Endodermal cell (in vitro differentiated cells): ENCODE results near the gene CLP1. TPM values are rescaled to one million over a fixed set of nuclear protein-coding genes. Genes with fewer than 3 reads are reported as not detected.
"Not testable (repeated sequence)": the region's sequence is repeated elsewhere in the genome, so short reads cannot be mapped to it uniquely, and the experiment has no call there.

Experiments
- DNase-seq: peaks from one replicate; pipeline ENCODE4 v3.0.0-alpha.2; 2017
- H3K27ac ChIP-seq: 2 replicates; pipeline ENCODE4 v1.5.1; 2013; ENCODE audit warnings: mild to moderate bottlenecking, low read depth, low read length, moderate library complexity
- H3K27me3 ChIP-seq: 2 replicates; pipeline ENCODE4 v1.6.1; 2013; ENCODE audit warnings: mild to moderate bottlenecking, low read length, moderate library complexity; ENCODE audit not compliant: insufficient read depth, control insufficient read depth, poor library complexity, severe bottlenecking
- H3K36me3 ChIP-seq: 2 replicates; pipeline ENCODE4 v1.7.0; 2013; ENCODE audit warnings: mild to moderate bottlenecking, low read length, moderate library complexity; ENCODE audit not compliant: control insufficient read depth, insufficient read depth
- H3K4me1 ChIP-seq: one replicate; pipeline ENCODE4 v1.7.0; 2013; ENCODE audit warnings: low read length; ENCODE audit not compliant: control insufficient read depth, insufficient read depth
- H3K4me3 ChIP-seq: 2 replicates; pipeline ENCODE4 v1.5.1; 2013; ENCODE audit warnings: mild to moderate bottlenecking, low read length, moderate library complexity
- H3K9ac ChIP-seq: 2 replicates; pipeline ENCODE4 v1.6.1; 2013; ENCODE audit warnings: mild to moderate bottlenecking, low read length, moderate library complexity; ENCODE audit not compliant: poor library complexity, severe bottlenecking; ENCODE audit errors: extremely low read depth
- H3K9me3 ChIP-seq: 2 replicates; pipeline ENCODE4 v1.6.1; 2013; ENCODE audit warnings: mild to moderate bottlenecking, low read length, moderate library complexity; ENCODE audit not compliant: control insufficient read depth
- H3K27ac Mint-ChIP-seq: 2 replicates; pipeline ENCODE4 v1.8.0; 2020; ENCODE audit warnings: mixed read lengths
- H3K27me3 Mint-ChIP-seq: 2 replicates; pipeline ENCODE4 v1.8.0; 2021; ENCODE audit warnings: mild to moderate bottlenecking, mixed read lengths; ENCODE audit not compliant: insufficient read depth
- H3K36me3 Mint-ChIP-seq: 2 replicates; pipeline ENCODE4 v1.8.0; 2020; ENCODE audit warnings: low read depth, mixed read lengths
- H3K4me1 Mint-ChIP-seq: 2 replicates; pipeline ENCODE4 v1.8.0; 2020; ENCODE audit warnings: mixed read lengths
- H3K4me3 Mint-ChIP-seq: 2 replicates; pipeline ENCODE4 v1.8.0; 2020; ENCODE audit warnings: mild to moderate bottlenecking, moderate library complexity, mixed read lengths
- H3K9me3 Mint-ChIP-seq: 2 replicates; pipeline ENCODE4 v1.8.0; 2020; ENCODE audit warnings: mild to moderate bottlenecking, mixed read lengths
- WGBS, 2 experiments: methylation state at CpG; one replicate each; pipeline versions ENCODE4 v1.1.5 to v1.1.7; 2013; ENCODE audit warnings: missing lambda C conversion rate in 2 of 2, mixed read lengths in 1 of 2; ENCODE audit not compliant: insufficient coverage in 1 of 2, insufficient read length in 1 of 2; 5-methylcytosine and 5-hydroxymethylcytosine counted together
- total RNA-seq, 2 donors: library from RNA; stranded (reverse); fragmentation: NEBNext Ultra II Directional in 1 of 2; extraction: Animal tissue kit (Norgen Biotek cat#: 25700) in 1 of 2; gene quantifications; 2 replicates in 1 of 2; 3 replicates in 1 of 2; pipeline ENCODE4 v1.2.1, GENCODE V29; 2021
- TF ChIP-seq, protein P1 (sequence below): fragments of 200-600 bp; sonication (generic); conservative IDR thresholded peaks from 2 replicates; pipeline ENCODE4 v1.5.0; 2021; ENCODE audit warnings: antibody characterized with exemption, mild to moderate bottlenecking

Gene CLP1
- total RNA-seq, 2 donors from 2014 or later = 23.7 to 25.2 TPM

DNA sequence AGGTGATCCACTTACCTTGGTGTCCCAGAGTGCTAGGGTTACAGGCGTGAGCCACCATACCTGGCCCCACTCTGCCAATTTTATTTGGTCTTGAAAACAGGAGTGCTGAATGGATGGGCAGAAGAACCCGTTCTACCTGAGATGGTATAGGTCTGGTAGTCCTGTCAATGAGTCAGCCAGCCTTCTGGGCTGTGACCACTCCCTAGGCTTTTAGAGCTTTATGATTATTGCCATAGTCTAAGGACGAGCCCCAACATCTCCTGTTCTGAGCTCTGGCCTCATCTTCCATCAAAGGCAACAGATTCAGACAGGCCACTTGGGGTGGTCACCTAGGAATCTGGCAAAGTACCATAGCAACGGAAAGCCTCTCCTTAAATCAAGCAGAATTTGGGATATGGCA is 21.8 kb downstream of the CLP1 start:
- H3K27me3 Mint-ChIP-seq = no peaks in the 10 kb centered on the region
- Histone ChIP-seq H3K9me3 (no peaks in the 10 kb centered on the region), H3K4me1 (peaks cover 44% of the 10 kb centered on the region), H3K27me3 (no peaks in the 10 kb centered on the region), H3K9ac (no peak overlapping the region), H3K4me3 (no peak overlapping the region), H3K27ac (no peak overlapping the region), H3K36me3 (peaks cover 47% of the 10 kb centered on the region)
- TF ChIP-seq, protein P1, sequence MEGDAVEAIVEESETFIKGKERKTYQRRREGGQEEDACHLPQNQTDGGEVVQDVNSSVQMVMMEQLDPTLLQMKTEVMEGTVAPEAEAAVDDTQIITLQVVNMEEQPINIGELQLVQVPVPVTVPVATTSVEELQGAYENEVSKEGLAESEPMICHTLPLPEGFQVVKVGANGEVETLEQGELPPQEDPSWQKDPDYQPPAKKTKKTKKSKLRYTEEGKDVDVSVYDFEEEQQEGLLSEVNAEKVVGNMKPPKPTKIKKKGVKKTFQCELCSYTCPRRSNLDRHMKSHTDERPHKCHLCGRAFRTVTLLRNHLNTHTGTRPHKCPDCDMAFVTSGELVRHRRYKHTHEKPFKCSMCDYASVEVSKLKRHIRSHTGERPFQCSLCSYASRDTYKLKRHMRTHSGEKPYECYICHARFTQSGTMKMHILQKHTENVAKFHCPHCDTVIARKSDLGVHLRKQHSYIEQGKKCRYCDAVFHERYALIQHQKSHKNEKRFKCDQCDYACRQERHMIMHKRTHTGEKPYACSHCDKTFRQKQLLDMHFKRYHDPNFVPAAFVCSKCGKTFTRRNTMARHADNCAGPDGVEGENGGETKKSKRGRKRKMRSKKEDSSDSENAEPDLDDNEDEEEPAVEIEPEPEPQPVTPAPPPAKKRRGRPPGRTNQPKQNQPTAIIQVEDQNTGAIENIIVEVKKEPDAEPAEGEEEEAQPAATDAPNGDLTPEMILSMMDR = no peak
- WGBS, 2 experiments = 94 to 98% methylated on average over 4 of the region's 4 CpGs
- H3K4me3 Mint-ChIP-seq = no peak overlapping the region
- H3K9me3 Mint-ChIP-seq = no peaks in the 10 kb centered on the region
- DNase-seq = no peak
- H3K27ac Mint-ChIP-seq = no peak overlapping the region
- H3K4me1 Mint-ChIP-seq = peaks cover 50% of the 10 kb centered on the region
- peaks cover 37% of the 10 kb centered on the region for H3K36me3 Mint-ChIP-seq

DNA sequence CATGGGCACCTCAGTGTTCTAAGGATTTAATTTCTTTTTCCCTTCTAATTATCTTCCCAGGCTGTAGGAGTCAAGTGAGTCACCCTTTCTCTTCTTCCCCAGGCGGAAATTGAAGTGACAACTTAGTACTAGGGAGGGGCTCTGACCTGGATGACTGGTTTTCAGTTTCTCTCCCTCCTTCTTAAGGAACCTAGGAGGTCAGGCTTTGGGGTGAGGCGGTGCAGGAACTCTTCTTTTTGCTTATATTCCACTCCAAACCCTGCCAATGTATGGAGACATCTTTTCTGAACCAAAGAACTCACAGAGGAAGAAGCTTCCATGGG is 23.0 kb downstream of the CLP1 start:
- TF ChIP-seq, protein P1 = no peak
- H3K27me3 ChIP-seq = no peaks in the 10 kb centered on the region
- H3K27ac ChIP-seq = no peak overlapping the region
- H3K4me1 ChIP-seq = peaks cover 35% of the 10 kb centered on the region
- H3K9ac ChIP-seq = no peak overlapping the region
- no peaks in the 10 kb centered on the region for H3K27me3 Mint-ChIP-seq
- 100% methylated on average over 1 of the region's 2 CpGs; no CpG with 5 or more reads in 1 of the 2 experiments for WGBS, 2 experiments
- peaks cover 39% of the 10 kb centered on the region for H3K4me1 Mint-ChIP-seq
- H3K9me3 ChIP-seq = no peaks in the 10 kb centered on the region
- H3K36me3 Mint-ChIP-seq = peaks cover 46% of the 10 kb centered on the region
- no peaks in the 10 kb centered on the region for H3K9me3 Mint-ChIP-seq
- peak overlapping the region; percentile 5 for H3K4me3 Mint-ChIP-seq
- peak overlapping the region; percentile 73 for H3K4me3 ChIP-seq
- peaks cover 53% of the 10 kb centered on the region for H3K36me3 ChIP-seq
- H3K27ac Mint-ChIP-seq = peak overlapping the region; percentile 73
- DNase-seq = no peak

DNA sequence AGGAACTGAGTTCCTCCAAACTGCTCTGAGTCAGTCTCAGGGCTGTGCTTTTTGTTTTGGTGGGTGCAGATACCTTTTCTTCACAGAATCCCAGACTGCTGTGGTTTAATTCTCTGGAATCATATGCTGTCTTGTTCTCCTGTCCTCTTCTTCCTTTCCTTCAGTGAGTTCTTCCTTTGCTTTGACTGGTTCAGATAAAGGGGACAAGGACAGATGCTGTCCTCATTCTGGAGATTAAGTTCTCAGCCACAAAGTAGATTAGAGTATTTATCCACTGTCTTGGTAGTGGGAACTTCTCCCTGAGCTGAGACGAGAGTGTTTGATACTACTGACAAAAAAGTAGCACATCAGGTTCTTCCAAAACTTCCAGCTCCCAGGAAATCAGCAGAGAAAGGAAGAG is 23.6 kb downstream of the CLP1 start:
- no peaks in the 10 kb centered on the region for H3K9me3 Mint-ChIP-seq
- Histone ChIP-seq H3K36me3 (peaks cover 58% of the 10 kb centered on the region), H3K4me3 (peak overlapping the region; percentile 73), H3K27ac (no peak overlapping the region), H3K27me3 (no peaks in the 10 kb centered on the region), H3K4me1 (peaks cover 30% of the 10 kb centered on the region), H3K9ac (no peak overlapping the region), H3K9me3 (no peaks in the 10 kb centered on the region)
- H3K36me3 Mint-ChIP-seq = peaks cover 51% of the 10 kb centered on the region
- no peak for DNase-seq
- TF ChIP-seq, protein P1 = no peak
- no peaks in the 10 kb centered on the region for H3K27me3 Mint-ChIP-seq
- peak overlapping the region; percentile 5 for H3K4me3 Mint-ChIP-seq
- peaks cover 32% of the 10 kb centered on the region for H3K4me1 Mint-ChIP-seq
- WGBS, 2 experiments = 44 to 82% methylated on average over 1 of the region's 1 CpG
- peak overlapping the region; percentile 57 for H3K27ac Mint-ChIP-seq

DNA sequence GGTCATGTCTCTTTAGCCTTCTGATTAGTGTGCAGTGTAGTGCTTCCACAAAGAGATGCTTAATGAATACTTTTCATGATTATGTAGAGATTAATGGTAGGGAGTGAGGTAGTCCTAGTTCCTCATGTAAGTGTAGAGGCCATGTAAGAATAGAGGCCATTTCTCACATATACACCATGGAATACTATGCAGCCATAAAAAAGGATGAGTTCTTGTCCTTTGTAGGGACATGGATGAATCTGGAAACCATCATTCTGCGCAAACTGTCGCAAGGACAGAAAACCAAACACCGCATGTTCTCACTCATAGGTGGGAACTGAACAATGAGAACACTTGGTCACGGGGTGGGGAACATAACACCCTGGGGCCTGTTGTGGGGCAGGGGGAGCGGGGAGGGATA is 32.9 kb downstream of the CLP1 start:
- not testable (repeated sequence) for H3K4me3 ChIP-seq, DNase-seq, H3K27ac ChIP-seq, H3K4me3 Mint-ChIP-seq, H3K9me3 Mint-ChIP-seq, H3K27me3 Mint-ChIP-seq, H3K9ac ChIP-seq, H3K4me1 ChIP-seq, H3K27ac Mint-ChIP-seq, H3K27me3 ChIP-seq, H3K4me1 Mint-ChIP-seq
- 94 to 99% methylated on average over 3 to 5 of the region's 5 CpGs for WGBS, 2 experiments
- H3K9me3 ChIP-seq = peaks cover 12% of the 10 kb centered on the region
- peaks cover 84% of the 10 kb centered on the region for H3K36me3 ChIP-seq
- H3K36me3 Mint-ChIP-seq = peaks cover 75% of the 10 kb centered on the region
